Peyer's patch (tissue), 4 donors: ENCODE data around the gene JPH4.
"Not testable (repeated sequence)": the region's sequence is repeated elsewhere in the genome, so short reads cannot be mapped to it uniquely, and the experiment has no call there.

ENCODE experiments used
- CTCF ChIP-seq, 6 experiments: fragments of 450-650 bp in 4 of 6; fragments of 200-600 bp in 2 of 6; sonication (generic) in 1 of 6; IDR thresholded peaks; one replicate each; pipeline ENCODE4 v1.5.1; 2017 to 2019; ENCODE audit warnings: antibody characterized with exemption in 6 of 6, mild to moderate bottlenecking in 3 of 6, moderate library complexity in 1 of 6
- POLR2A ChIP-seq, 2 donors: fragments of 450-650 bp; IDR thresholded peaks; one replicate each; pipeline ENCODE4 v1.5.1; 2017; ENCODE audit warnings: antibody characterized with exemption in 2 of 2, mild to moderate bottlenecking in 2 of 2, moderate library complexity in 2 of 2

GRCh38 chr14:23583761-23584526, 5.4 kb upstream of the JPH4 start:
- TF ChIP-seq CTCF, POLR2A (IDR thresholded peaks at IDR 0.05): not testable (repeated sequence)
